Hepatocyte (in vitro differentiated cells): ENCODE data around the gene CES5A. TPM values are rescaled to one million over a fixed set of nuclear protein-coding genes. Genes with fewer than 3 reads are reported as not detected.

Source experiments
- DNase-seq: peaks from one replicate; pipeline ENCODE4 v3.0.0-alpha.2; 2016; ENCODE audit warnings: low spot score
- H2AFZ ChIP-seq: fragments of 200-600 bp; sonication (generic); 2 replicates; pipeline ENCODE4 v1.6.0; 2016; ENCODE audit warnings: antibody characterized with exemption, mild to moderate bottlenecking
- H3K27ac ChIP-seq: fragments of 200-600 bp; sonication (generic); 2 replicates; pipeline ENCODE4 v1.5.1; 2016; ENCODE audit warnings: mild to moderate bottlenecking
- H3K27me3 ChIP-seq: fragments of 200-600 bp; sonication (generic); 2 replicates; pipeline ENCODE4 v1.6.1; 2016
- H3K36me3 ChIP-seq: fragments of 200-600 bp; sonication (generic); replicated peaks from 2 replicates; pipeline ENCODE4 v1.5.1; 2016; ENCODE audit warnings: low read depth; ENCODE audit not compliant: insufficient read depth
- H3K4me1 ChIP-seq: fragments of 200-600 bp; sonication (generic); 2 replicates; pipeline ENCODE4 v1.5.1; 2016; ENCODE audit warnings: mild to moderate bottlenecking, moderate library complexity; ENCODE audit not compliant: insufficient read depth
- H3K4me2 ChIP-seq: fragments of 200-600 bp; sonication (generic); 2 replicates; pipeline ENCODE4 v1.6.0; 2016
- H3K4me3 ChIP-seq: fragments of 200-600 bp; sonication (generic); 2 replicates; pipeline ENCODE4 v1.5.1; 2016; ENCODE audit warnings: mild to moderate bottlenecking
- H3K79me2 ChIP-seq: fragments of 200-600 bp; sonication (generic); 2 replicates; pipeline ENCODE4 v1.6.0; 2017; ENCODE audit warnings: mild to moderate bottlenecking
- H3K9me2 ChIP-seq: fragments of 200-600 bp; sonication (generic); replicated peaks from 2 replicates; pipeline ENCODE4 v1.6.0; 2017; ENCODE audit warnings: mild to moderate bottlenecking; ENCODE audit not compliant: insufficient read depth
- H3K9me3 ChIP-seq: fragments of 200-600 bp; sonication (generic); 2 replicates; pipeline ENCODE4 v1.5.1; 2016; ENCODE audit warnings: low read depth, mild to moderate bottlenecking
- H4K20me1 ChIP-seq: fragments of 200-600 bp; sonication (generic); 2 replicates; pipeline ENCODE4 v1.6.0; 2016; ENCODE audit warnings: mild to moderate bottlenecking; ENCODE audit not compliant: insufficient read depth, poor library complexity, severe bottlenecking
- EZH2 ChIP-seq: fragments of 200-600 bp; sonication (generic); IDR thresholded peaks from 2 replicates; pipeline ENCODE4 v1.6.1; 2016; ENCODE audit warnings: antibody characterized with exemption, mild to moderate bottlenecking, borderline replicate concordance
- EZH2phosphoT487 ChIP-seq: fragments of 200-600 bp; sonication (generic); IDR thresholded peaks from one replicate; pipeline ENCODE4 v1.6.1; 2018; ENCODE audit warnings: antibody characterized with exemption, mild to moderate bottlenecking, low read depth, moderate library complexity; ENCODE audit not compliant: unreplicated experiment, severe bottlenecking
- WGBS: methylation state at CpG from one replicate; pipeline ENCODE4 v1.1.6; 2016; ENCODE audit warnings: low lambda C conversion rate; ENCODE audit errors: missing lambda C conversion rate; 5-methylcytosine and 5-hydroxymethylcytosine counted together
- polyA plus RNA-seq: library from polyadenylated mRNA; unstranded; fragments of >200 nt; fragmentation: Nextera tagmentation; extraction: Ambion mirVana; gene quantifications from 2 replicates; pipeline ENCODE4 v1.2.1, GENCODE V29; 2016
- total RNA-seq: library from RNA; depleted of rRNA; stranded (reverse); fragments of >200 nt; gene quantifications from 2 replicates; pipeline ENCODE4 v1.2.3, GENCODE V29; 2014
- TF ChIP-seq, protein P1 (sequence below): fragments of 200-600 bp; sonication (generic); IDR thresholded peaks from 2 replicates; pipeline ENCODE4 v1.5.1; 2016; ENCODE audit warnings: antibody characterized with exemption, mild to moderate bottlenecking; ENCODE audit not compliant: poor library complexity

Gene CES5A
- total and polyA plus RNA-seq, 2 experiments from 2014 or later: not detected

DNA sequence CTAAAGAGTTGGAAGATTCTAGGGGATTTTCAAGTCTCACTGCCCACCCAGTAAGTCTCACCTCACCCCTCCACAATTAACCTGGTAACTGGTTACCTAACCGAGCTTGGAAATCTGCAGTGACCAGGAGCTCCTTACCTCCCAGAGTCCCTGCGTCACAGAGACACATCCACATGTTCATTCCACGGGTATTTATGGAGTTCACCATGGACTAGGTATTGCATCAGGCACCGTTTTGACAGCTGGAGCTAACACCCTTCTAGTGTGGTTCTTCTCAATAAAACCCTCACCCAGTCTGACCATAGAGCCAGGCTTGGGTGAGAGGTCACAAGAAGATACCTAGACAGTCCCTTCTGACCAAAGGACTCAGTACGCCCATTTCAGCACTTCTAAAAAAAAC is 2.1 kb downstream of the CES5A start:
- DNase-seq: no peak
- TF ChIP-seq EZH2phosphoT487 (no peak), EZH2 (no peak)
- TF ChIP-seq, protein P1, sequence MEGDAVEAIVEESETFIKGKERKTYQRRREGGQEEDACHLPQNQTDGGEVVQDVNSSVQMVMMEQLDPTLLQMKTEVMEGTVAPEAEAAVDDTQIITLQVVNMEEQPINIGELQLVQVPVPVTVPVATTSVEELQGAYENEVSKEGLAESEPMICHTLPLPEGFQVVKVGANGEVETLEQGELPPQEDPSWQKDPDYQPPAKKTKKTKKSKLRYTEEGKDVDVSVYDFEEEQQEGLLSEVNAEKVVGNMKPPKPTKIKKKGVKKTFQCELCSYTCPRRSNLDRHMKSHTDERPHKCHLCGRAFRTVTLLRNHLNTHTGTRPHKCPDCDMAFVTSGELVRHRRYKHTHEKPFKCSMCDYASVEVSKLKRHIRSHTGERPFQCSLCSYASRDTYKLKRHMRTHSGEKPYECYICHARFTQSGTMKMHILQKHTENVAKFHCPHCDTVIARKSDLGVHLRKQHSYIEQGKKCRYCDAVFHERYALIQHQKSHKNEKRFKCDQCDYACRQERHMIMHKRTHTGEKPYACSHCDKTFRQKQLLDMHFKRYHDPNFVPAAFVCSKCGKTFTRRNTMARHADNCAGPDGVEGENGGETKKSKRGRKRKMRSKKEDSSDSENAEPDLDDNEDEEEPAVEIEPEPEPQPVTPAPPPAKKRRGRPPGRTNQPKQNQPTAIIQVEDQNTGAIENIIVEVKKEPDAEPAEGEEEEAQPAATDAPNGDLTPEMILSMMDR: no peak
- H3K36me3 ChIP-seq: no peaks in the 10 kb centered on the region
- 92% methylated on average over 5 of the region's 5 CpGs for WGBS
- no peaks in the 10 kb centered on the region for H3K79me2 ChIP-seq
- no peak overlapping the region for H3K4me3 ChIP-seq
- H3K9me3 ChIP-seq: no peaks in the 10 kb centered on the region
- H2AFZ ChIP-seq: no peak overlapping the region
- H3K27me3 ChIP-seq: no peaks in the 10 kb centered on the region
- H3K4me1 ChIP-seq: no peaks in the 10 kb centered on the region
- H3K9me2 ChIP-seq: no peaks in the 10 kb centered on the region
- no peak overlapping the region for H3K27ac ChIP-seq
- H4K20me1 ChIP-seq: no peaks in the 10 kb centered on the region
- H3K4me2 ChIP-seq: no peak overlapping the region

DNA sequence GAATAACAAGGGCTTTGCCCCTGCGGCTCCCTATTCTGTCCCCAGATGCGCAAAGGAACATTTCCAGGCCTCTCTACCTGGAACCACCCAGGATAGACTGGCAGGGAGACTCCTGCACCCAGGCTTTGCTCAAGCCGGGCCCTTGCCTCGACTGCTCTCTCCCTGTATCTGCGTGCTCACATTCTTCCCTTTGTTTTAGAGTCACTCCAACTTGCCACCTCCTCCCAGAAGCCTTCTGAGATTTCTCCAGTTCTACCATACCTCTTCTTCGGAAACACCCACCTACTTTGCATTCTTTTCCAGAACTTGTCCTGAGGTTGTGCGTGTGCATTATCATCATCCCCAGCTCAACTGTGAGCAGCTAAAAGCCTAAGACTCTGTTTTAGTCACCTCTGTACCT is 3.0 kb downstream of the CES5A start:
- TF ChIP-seq EZH2: no peak
- TF ChIP-seq EZH2phosphoT487: no peak
- TF ChIP-seq, protein P1: no peak
- H3K4me3 ChIP-seq: no peak overlapping the region
- no peak overlapping the region for H3K27ac ChIP-seq
- H3K9me2 ChIP-seq: no peaks in the 10 kb centered on the region
- no peaks in the 10 kb centered on the region for H3K79me2 ChIP-seq
- H3K36me3 ChIP-seq: no peaks in the 10 kb centered on the region
- H3K4me1 ChIP-seq: no peaks in the 10 kb centered on the region
- no peak overlapping the region for H2AFZ ChIP-seq
- no peaks in the 10 kb centered on the region for H3K27me3 ChIP-seq
- H4K20me1 ChIP-seq: no peaks in the 10 kb centered on the region
- 80% methylated on average over 7 of the region's 7 CpGs for WGBS
- no peaks in the 10 kb centered on the region for H3K9me3 ChIP-seq
- DNase-seq: no peak
- H3K4me2 ChIP-seq: no peak overlapping the region

- Histone ChIP-seq H3K27me3 (no peaks in the 10 kb centered on the region), H3K9me3 (no peaks in the 10 kb centered on the region), H3K79me2 (no peaks in the 10 kb centered on the region), H3K4me1 (no peaks in the 10 kb centered on the region), H3K4me3 (no peak overlapping the region), H3K36me3 (no peaks in the 10 kb centered on the region), H3K9me2 (no peaks in the 10 kb centered on the region), H2AFZ (no peak overlapping the region), H3K4me2 (no peak overlapping the region), H3K27ac (no peak overlapping the region), H4K20me1 (no peaks in the 10 kb centered on the region)
- 84% methylated on average over 10 of the region's 10 CpGs for WGBS
- no peak for DNase-seq
- TF ChIP-seq EZH2phosphoT487: no peak
- no peak for TF ChIP-seq EZH2
- TF ChIP-seq, protein P1: no peak
Measured at GRCh38 chr16:55871411-55872038, 3.6 kb downstream of the CES5A start.

DNA sequence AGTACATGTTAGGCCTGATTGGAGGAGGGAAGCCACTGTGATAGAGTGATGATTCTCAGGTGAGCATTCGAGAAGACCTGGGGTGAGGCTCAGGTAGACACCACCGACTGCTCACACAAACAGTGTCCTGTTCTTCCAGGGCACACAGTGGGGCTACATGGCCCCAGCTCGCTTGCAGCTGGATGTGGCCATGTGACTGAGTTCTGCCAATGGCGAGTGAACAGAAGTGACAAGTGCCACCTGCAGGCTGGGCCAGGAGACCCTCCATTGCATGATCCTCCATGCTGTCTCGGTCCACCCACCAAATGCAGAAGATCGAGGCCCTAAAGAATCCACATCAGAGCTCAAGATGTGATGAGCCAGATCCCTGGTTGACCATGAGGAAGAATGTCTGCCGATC is 6.2 kb downstream of the CES5A start:
- H3K27me3 ChIP-seq: no peaks in the 10 kb centered on the region
- no peak overlapping the region for H2AFZ ChIP-seq
- H3K9me2 ChIP-seq: no peaks in the 10 kb centered on the region
- TF ChIP-seq, protein P1: no peak
- no peak for TF ChIP-seq EZH2phosphoT487
- TF ChIP-seq EZH2: no peak
- no peaks in the 10 kb centered on the region for H3K4me1 ChIP-seq
- no peak overlapping the region for H3K4me3 ChIP-seq
- no peaks in the 10 kb centered on the region for H4K20me1 ChIP-seq
- H3K79me2 ChIP-seq: no peaks in the 10 kb centered on the region
- 93% methylated on average over 7 of the region's 7 CpGs for WGBS
- no peaks in the 10 kb centered on the region for H3K36me3 ChIP-seq
- no peak for DNase-seq
- no peak overlapping the region for H3K4me2 ChIP-seq
- H3K27ac ChIP-seq: no peak overlapping the region
- no peaks in the 10 kb centered on the region for H3K9me3 ChIP-seq
